HG03280 (cell line): Measurements from ENCODE around the gene ETV6.

Source experiments
- ATAC-seq: cut with Tn5 transposase; IDR thresholded peaks from one replicate; pipeline ENCODE4 v1.9.1; 2021; ENCODE audit warnings: mild to moderate bottlenecking, moderate library complexity; ENCODE audit not compliant: unreplicated experiment

The ETV6 gene

GRCh38 chr12:11732023-11732422, 82.5 kb downstream of the ETV6 start:
- peak; percentile 35 for ATAC-seq

- ATAC-seq: no peak
These were observed 83.2 kb downstream of the ETV6 start for GRCh38 chr12:11732715-11733114.

GRCh38 chr12:11734580-11735180, 85.2 kb downstream of the ETV6 start:
- no peak for ATAC-seq

- no peak for ATAC-seq
These were observed 89.0 kb downstream of the ETV6 start for GRCh38 chr12:11738450-11738849.

GRCh38 chr12:11739980-11740577, 90.6 kb downstream of the ETV6 start:
- no peak for ATAC-seq

GRCh38 chr12:11741434-11742092, 92.1 kb downstream of the ETV6 start:
- ATAC-seq: no peak

GRCh38 chr12:11743423-11744409, 94.2 kb downstream of the ETV6 start:
- ATAC-seq: no peak

- no peak for ATAC-seq
These were observed 94.9 kb downstream of the ETV6 start for GRCh38 chr12:11744410-11744801.

- ATAC-seq: no peak
These were observed 95.6 kb downstream of the ETV6 start for GRCh38 chr12:11745113-11745512.

- no peak for ATAC-seq
These were observed 96.7 kb downstream of the ETV6 start for GRCh38 chr12:11746024-11746771.

- ATAC-seq: no peak
These were observed 97.7 kb downstream of the ETV6 start for GRCh38 chr12:11746940-11747716.

GRCh38 chr12:11747969-11748368, 98.5 kb downstream of the ETV6 start:
- ATAC-seq: no peak

- no peak for ATAC-seq
These were observed 99.4 kb downstream of the ETV6 start for GRCh38 chr12:11748903-11749302.

- peak; percentile 52 for ATAC-seq
These were observed 100.6 kb downstream of the ETV6 start for GRCh38 chr12:11749943-11750690.

GRCh38 chr12:11752403-11753149, 103.1 kb downstream of the ETV6 start:
- ATAC-seq: no peak

- no peak for ATAC-seq
These were observed 103.7 kb downstream of the ETV6 start for GRCh38 chr12:11753150-11753499.

GRCh38 chr12:11753826-11754225, 104.4 kb downstream of the ETV6 start:
- no peak for ATAC-seq

GRCh38 chr12:11754256-11754655, 104.8 kb downstream of the ETV6 start:
- ATAC-seq: no peak
